HG03108 (cell line): Measurements from ENCODE around the gene MED31.
A peak's percentile ranks its signal among the peaks of the same experiment; 100 is the strongest.
"Not testable (repeated sequence)": the region's sequence is repeated elsewhere in the genome, so short reads cannot be mapped to it uniquely, and the experiment has no call there.

Source experiments
- ATAC-seq: cut with Tn5 transposase; IDR thresholded peaks from one replicate; pipeline ENCODE4 v1.9.1; 2021; ENCODE audit warnings: moderate library complexity; ENCODE audit not compliant: unreplicated experiment

The MED31 gene

GRCh38 chr17:6656797-6657632 is 5.6 kb upstream of the MED31 start:
- not testable (repeated sequence) for ATAC-seq

DNA sequence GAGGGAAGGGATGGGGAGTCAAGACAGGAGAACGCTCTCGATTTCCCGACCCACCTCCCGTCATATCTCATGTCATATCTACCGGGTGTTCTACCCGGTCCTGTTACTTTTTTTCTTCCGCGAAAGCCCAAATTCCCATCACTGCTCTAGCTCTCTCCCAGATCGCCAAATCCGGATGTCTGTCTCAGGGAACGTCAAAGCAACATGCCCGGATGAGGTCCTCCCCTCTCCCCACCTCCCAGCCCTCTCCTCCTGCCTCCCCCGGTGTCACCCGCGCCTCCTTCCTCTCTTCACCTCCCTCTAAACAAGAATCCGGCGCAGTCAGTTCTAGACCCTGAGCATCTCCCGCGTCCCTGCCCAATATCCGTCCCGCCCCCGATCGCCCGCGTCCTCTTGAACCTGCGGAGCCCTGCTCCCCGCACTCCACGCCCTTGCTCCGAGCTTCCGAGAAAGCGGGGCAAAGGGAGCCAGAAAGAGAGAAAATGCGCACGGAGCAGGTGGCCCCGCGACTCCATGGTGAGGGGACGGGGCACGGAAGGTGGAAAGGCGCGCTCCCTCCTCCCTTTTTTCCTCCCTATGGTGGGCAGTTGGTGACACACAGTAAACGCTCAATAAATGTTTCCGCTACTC is 4.4 kb upstream of the MED31 start:
- ATAC-seq: not testable (repeated sequence)

- ATAC-seq: no peak
Observed at GRCh38 chr17:6654841-6655731, 3.7 kb upstream of the MED31 start.

- ATAC-seq: peak; percentile 7
Observed at GRCh38 chr17:6651919-6652452, 581 bp upstream of the MED31 start.

DNA sequence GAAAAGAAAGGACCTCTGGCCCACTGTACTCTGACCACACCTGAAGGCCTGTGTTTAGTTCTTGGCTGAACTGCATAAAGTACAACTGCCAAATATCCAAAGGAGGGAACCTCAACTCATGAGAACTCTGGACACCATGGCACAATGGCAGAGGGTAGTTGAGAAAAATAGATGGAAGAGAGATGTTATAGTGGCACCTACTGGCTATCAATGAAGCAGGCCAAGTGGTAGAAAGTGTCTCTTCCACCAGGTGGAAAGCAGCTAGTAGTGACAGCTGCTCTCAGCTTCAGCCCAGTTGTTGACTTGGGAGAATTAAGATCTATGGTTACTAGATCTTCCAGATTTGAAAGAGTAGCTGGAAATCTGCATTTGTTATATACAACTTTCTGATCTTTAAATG is 3.2 kb downstream of the MED31 start:
- ATAC-seq: no peak

GRCh38 chr17:6643451-6644125 is 7.8 kb downstream of the MED31 start:
- ATAC-seq: no peak

GRCh38 chr17:6642592-6642991 is 8.8 kb downstream of the MED31 start:
- no peak for ATAC-seq

- peak; percentile 1 for ATAC-seq
Observed at GRCh38 chr17:6641247-6641863, 10.1 kb downstream of the MED31 start.

GRCh38 chr17:6640536-6641246 is 10.7 kb downstream of the MED31 start, which contains the start of the genes KIAA0753 and TXNDC17:
KIAA0753 (minus strand) TSS chr17:6640711; CDS start chr17:6635103, 5,608 bp downstream.
TXNDC17 (plus strand) TSS chr17:6641060; CDS start chr17:6641083, 23 bp downstream.
- ATAC-seq: peak; percentile 85

DNA sequence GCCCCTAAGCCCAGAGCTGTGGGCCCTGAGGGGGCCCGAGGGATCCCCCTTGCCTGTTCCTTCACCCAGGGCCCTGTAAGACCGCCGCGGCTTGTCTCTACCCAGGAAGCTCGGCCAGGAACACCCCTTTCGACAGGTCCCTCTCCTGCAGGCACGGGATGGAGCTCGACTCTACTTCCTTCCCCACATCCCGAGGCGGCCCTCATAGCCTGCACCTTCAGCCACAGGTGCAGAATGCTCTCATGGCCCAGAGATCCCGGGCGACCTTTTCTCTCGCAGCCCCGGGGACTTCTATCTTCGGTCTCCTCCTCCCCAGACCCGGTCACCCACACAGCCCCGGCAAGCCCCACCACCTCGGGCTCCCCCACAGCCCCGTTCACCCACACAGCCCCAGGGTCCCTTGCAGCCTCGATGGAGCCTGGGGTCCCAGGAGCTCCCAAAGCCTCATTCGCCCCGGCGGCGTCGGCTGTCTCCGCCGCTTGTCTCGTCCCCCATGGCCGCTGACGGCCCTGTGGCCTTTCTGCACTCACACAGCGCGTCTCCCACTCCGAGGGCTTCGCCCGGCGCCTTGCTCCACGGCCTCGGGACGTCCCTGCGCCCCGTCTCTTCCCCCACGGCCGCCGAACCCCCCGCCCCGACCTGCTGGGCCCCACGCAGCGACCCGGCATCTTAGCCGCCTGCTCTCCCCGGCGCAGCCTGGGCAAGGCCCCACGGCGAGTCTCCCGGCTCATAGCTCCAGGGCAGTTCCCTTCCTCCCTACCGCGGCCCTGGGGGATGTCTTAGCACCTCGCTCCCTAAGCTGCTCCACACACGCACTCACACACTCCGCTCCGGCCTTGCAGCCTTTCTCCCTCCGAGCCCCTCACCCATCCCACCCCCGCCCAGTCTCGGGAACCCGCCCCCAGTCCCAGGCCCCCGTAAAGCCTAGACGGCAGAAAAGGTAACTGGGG is 11.5 kb downstream of the MED31 start:
- ATAC-seq: no peak

DNA sequence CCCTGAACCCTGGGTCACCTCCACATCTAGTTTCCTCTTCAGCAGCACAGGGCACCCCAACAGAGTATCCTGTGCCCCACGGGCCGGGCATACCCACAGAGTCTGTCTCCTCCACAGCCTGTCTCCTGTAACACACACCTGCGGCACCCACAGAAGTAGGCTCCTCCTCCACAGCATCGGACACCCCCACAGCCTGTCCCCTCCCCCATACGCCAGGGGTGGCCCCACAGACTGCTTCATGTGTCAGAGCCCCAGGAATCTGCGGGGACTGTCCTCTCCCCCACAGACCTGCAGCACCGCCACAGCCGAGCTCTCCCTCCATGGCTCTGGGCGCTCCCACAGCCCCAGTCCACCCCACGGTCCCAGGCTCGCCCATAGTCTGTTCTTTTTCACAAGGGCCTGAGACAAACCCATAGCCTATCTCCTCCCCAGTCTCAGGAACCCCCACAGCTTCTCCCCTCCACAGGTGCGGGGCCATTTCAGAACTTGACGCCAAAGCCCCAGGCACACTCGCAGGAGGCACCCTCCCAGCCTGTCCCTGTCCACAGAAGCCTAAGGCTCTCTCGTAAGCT is 12.3 kb downstream of the MED31 start:
- ATAC-seq: no peak

GRCh38 chr17:6638046-6638908 is 13.1 kb downstream of the MED31 start:
- no peak for ATAC-seq

DNA sequence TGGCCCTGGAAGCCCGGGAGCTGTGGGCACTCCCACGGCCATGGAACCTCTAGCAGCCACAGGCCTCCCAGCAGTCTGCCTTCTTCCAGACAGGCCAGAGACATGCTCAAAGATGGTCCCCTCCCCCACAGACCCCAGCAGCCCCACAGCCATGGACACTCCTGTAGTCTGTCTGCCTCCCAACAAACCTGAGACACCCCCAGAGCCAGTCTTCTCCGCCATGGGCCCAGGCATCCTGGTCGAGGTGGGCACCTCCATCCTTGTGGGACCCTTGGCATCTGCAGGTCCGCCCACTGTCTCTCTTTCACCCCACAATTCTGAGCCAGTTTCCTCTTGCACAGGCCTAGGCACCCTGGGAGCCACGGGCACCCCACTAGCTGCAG is 14.0 kb downstream of the MED31 start:
- no peak for ATAC-seq

- ATAC-seq: no peak
Observed at GRCh38 chr17:6636616-6637457, 14.6 kb downstream of the MED31 start.

- no peak for ATAC-seq
Observed at GRCh38 chr17:6636105-6636504, 15.3 kb downstream of the MED31 start.

GRCh38 chr17:6633263-6633662 is 18.1 kb downstream of the MED31 start:
- no peak for ATAC-seq
